Neuronal stem cell (in vitro differentiated cells): ENCODE results near the gene HSF2BP.
A peak's percentile ranks its signal among the peaks of the same experiment; 100 is the strongest.

Experiments used
- DNase-seq: peaks from one replicate; pipeline ENCODE4 v3.0.0-alpha.2; 2013; ENCODE audit warnings: low spot score
- H2AFZ ChIP-seq: one replicate; pipeline ENCODE4 v1.6.1; 2013; ENCODE audit warnings: mild to moderate bottlenecking, low read length, inconsistent platforms
- H2AK5ac ChIP-seq: 2 replicates; pipeline ENCODE4 v1.6.1; 2013; ENCODE audit warnings: low read depth, mild to moderate bottlenecking, inconsistent platforms, low read length, moderate library complexity, mixed read lengths
- H2BK120ac ChIP-seq: 2 replicates; pipeline ENCODE4 v1.6.1; 2013; ENCODE audit warnings: low read depth, mild to moderate bottlenecking, inconsistent platforms, low read length, moderate library complexity, mixed read lengths
- H2BK12ac ChIP-seq: one replicate; pipeline ENCODE4 v1.6.1; 2013; ENCODE audit warnings: low read length, inconsistent platforms
- H2BK15ac ChIP-seq: 2 replicates; pipeline ENCODE4 v1.6.1; 2013; ENCODE audit warnings: mild to moderate bottlenecking, low read length, inconsistent platforms, mixed read lengths
- H2BK5ac ChIP-seq: one replicate; pipeline ENCODE4 v1.6.1; 2013; ENCODE audit warnings: inconsistent platforms, mild to moderate bottlenecking, low read length, moderate library complexity
- H3K14ac ChIP-seq: one replicate; pipeline ENCODE4 v1.6.1; 2013; ENCODE audit warnings: low read length, inconsistent platforms
- H3K18ac ChIP-seq: 2 replicates; pipeline ENCODE4 v1.6.1; 2013; ENCODE audit warnings: low read length, inconsistent platforms
- H3K23ac ChIP-seq: 2 replicates; pipeline ENCODE4 v1.6.1; 2013; ENCODE audit warnings: low read depth, mild to moderate bottlenecking, mixed read lengths, low read length, inconsistent platforms; ENCODE audit not compliant: poor library complexity
- H3K27ac ChIP-seq: replicated peaks from 3 replicates; pipeline ENCODE4 v1.5.1; 2013; ENCODE audit warnings: low read length, inconsistent platforms
- H3K27me3 ChIP-seq, 3 experiments: 2 replicates each; pipeline ENCODE4 v1.6.1; 2013; ENCODE audit warnings: low read length in 3 of 3, mild to moderate bottlenecking in 2 of 3, inconsistent platforms in 1 of 3, low read depth in 1 of 3, mixed read lengths in 1 of 3, moderate library complexity in 1 of 3; ENCODE audit not compliant: control insufficient read depth in 3 of 3, insufficient read depth in 3 of 3
- H3K36me3 ChIP-seq, 2 donors: replicated peaks in 1 of 2; 2 replicates each; pipeline ENCODE4 v1.6.1; 2013; ENCODE audit warnings: low read length in 2 of 2; ENCODE audit not compliant: control insufficient read depth in 2 of 2, insufficient read depth in 2 of 2
- H3K4ac ChIP-seq: 2 replicates; pipeline ENCODE4 v1.6.1; 2013; ENCODE audit warnings: inconsistent platforms, mild to moderate bottlenecking, low read length, moderate library complexity
- H3K4me1 ChIP-seq, 2 donors: 1 replicate in 1 of 2; 2 replicates in 1 of 2; pipeline ENCODE4 v1.6.1; 2013; ENCODE audit warnings: low read length in 2 of 2, low read depth in 1 of 2; ENCODE audit not compliant: control insufficient read depth in 2 of 2, insufficient read depth in 1 of 2
- H3K4me2 ChIP-seq: one replicate; pipeline ENCODE4 v1.6.1; 2013; ENCODE audit warnings: mild to moderate bottlenecking, low read length, inconsistent platforms; ENCODE audit not compliant: insufficient read depth, poor library complexity, severe bottlenecking
- H3K4me3 ChIP-seq, 2 donors: 2 replicates each; pipeline ENCODE4 v1.5.1; 2013; ENCODE audit warnings: low read length in 2 of 2, mild to moderate bottlenecking in 2 of 2, inconsistent platforms in 1 of 2, moderate library complexity in 1 of 2
- H3K79me1 ChIP-seq: one replicate; pipeline ENCODE4 v1.6.1; 2013; ENCODE audit warnings: low read depth, mild to moderate bottlenecking, inconsistent platforms, low read length, moderate library complexity
- H3K9ac ChIP-seq: one replicate; pipeline ENCODE4 v1.6.1; 2013; ENCODE audit warnings: mild to moderate bottlenecking, low read depth, low read length, inconsistent platforms; ENCODE audit not compliant: poor library complexity
- H3K9me3 ChIP-seq, 2 donors: replicated peaks in 1 of 2; 2 replicates each; pipeline versions ENCODE3 to v1.6.1; 2013; ENCODE audit warnings: low read length in 2 of 2, mild to moderate bottlenecking in 2 of 2, inconsistent platforms in 1 of 2, low read depth in 1 of 2, mixed read lengths in 1 of 2, moderate library complexity in 1 of 2; ENCODE audit not compliant: control insufficient read depth in 2 of 2, insufficient read depth in 1 of 2
- H4K8ac ChIP-seq: one replicate; pipeline ENCODE4 v1.6.1; 2013; ENCODE audit warnings: low read depth, mild to moderate bottlenecking, inconsistent platforms, low read length, moderate library complexity
- H4K91ac ChIP-seq: one replicate; pipeline ENCODE4 v1.6.1; 2013; ENCODE audit warnings: low read length, low read depth, mild to moderate bottlenecking, inconsistent platforms; ENCODE audit not compliant: poor library complexity
- WGBS, 2 donors: extraction: QIAGEN DNeasy Blood & Tissue Kit; methylation state at CpG; one replicate each; pipeline ENCODE4 v1.1.7; 2013; ENCODE audit warnings: missing lambda C conversion rate in 2 of 2, mixed read lengths in 1 of 2; ENCODE audit not compliant: insufficient read length in 2 of 2, insufficient replicate concordance in 1 of 2; ENCODE audit errors: extremely low coverage in 2 of 2; 5-methylcytosine and 5-hydroxymethylcytosine counted together

Gene HSF2BP

GRCh38 chr21:43645136-43645891 is 14.0 kb downstream of the HSF2BP start:
- Histone ChIP-seq H2BK15ac (no peak overlapping the region), H2BK120ac (no peak overlapping the region), H3K23ac (no peak overlapping the region), H3K79me1 (no peaks in the 10 kb centered on the region), H2AFZ (peak overlapping the region; percentile 48), H4K91ac (no peak overlapping the region), H3K4me2 (no peak overlapping the region), H3K36me3 (no peaks in the 10 kb centered on the region), H2BK12ac (no peak overlapping the region), H3K27ac (no peak overlapping the region), H3K27me3 (no peaks in the 10 kb centered on the region), H3K9ac (no peak overlapping the region), H3K18ac (no peak overlapping the region), H2AK5ac (no peak overlapping the region), H4K8ac (no peak overlapping the region), H2BK5ac (no peak overlapping the region), H3K9me3 (no peaks in the 10 kb centered on the region), H3K14ac (no peak overlapping the region), H3K4me1 (peaks cover 2 to 4% of the 10 kb centered on the region in 2 donors), H3K4me3 (no peak overlapping the region), H3K4ac (no peak overlapping the region)
- no CpG with 5 or more reads among the region's 12 CpGs for WGBS, 2 donors
- peak; percentile 38 for DNase-seq

- no peak overlapping the region for H2BK12ac ChIP-seq
- H3K27me3 ChIP-seq: no peaks in the 10 kb centered on the region
- H3K18ac ChIP-seq: no peak overlapping the region
- no peak overlapping the region for H3K4ac ChIP-seq
- H3K9me3 ChIP-seq: no peaks in the 10 kb centered on the region
- H2AK5ac ChIP-seq: no peak overlapping the region
- no peak overlapping the region for H3K4me2 ChIP-seq
- H3K4me1 ChIP-seq: peaks cover 2 to 4% of the 10 kb centered on the region in 2 donors
- H2BK5ac ChIP-seq: no peak overlapping the region
- no peak overlapping the region for H3K23ac ChIP-seq
- no peak for DNase-seq
- no peak overlapping the region for H2BK120ac ChIP-seq
- H2AFZ ChIP-seq: no peak overlapping the region
- no peak overlapping the region for H3K9ac ChIP-seq
- H3K79me1 ChIP-seq: no peaks in the 10 kb centered on the region
- no peak overlapping the region for H4K8ac ChIP-seq
- no peaks in the 10 kb centered on the region for H3K36me3 ChIP-seq
- H3K27ac ChIP-seq: no peak overlapping the region
- no CpG with 5 or more reads among the region's 6 CpGs for WGBS, 2 donors
- no peak overlapping the region for H3K14ac ChIP-seq
- H3K4me3 ChIP-seq: no peak overlapping the region
- H4K91ac ChIP-seq: no peak overlapping the region
- no peak overlapping the region for H2BK15ac ChIP-seq
Observed at GRCh38 chr21:43644609-43645008, 14.7 kb downstream of the HSF2BP start.

- no peak overlapping the region for H3K9ac ChIP-seq
- H3K36me3 ChIP-seq: no peaks in the 10 kb centered on the region
- H3K79me1 ChIP-seq: no peaks in the 10 kb centered on the region
- H3K23ac ChIP-seq: no peak overlapping the region
- H3K9me3 ChIP-seq: no peaks in the 10 kb centered on the region
- H3K4me3 ChIP-seq: no peak overlapping the region
- DNase-seq: no peak
- no CpG with 5 or more reads among the region's 4 CpGs for WGBS, 2 donors
- no peak overlapping the region for H3K27ac ChIP-seq
- no peak overlapping the region for H2AK5ac ChIP-seq
- H3K18ac ChIP-seq: no peak overlapping the region
- H3K27me3 ChIP-seq: no peaks in the 10 kb centered on the region
- H4K8ac ChIP-seq: no peak overlapping the region
- H2AFZ ChIP-seq: no peak overlapping the region
- no peak overlapping the region for H2BK15ac ChIP-seq
- H4K91ac ChIP-seq: no peak overlapping the region
- H3K4me2 ChIP-seq: no peak overlapping the region
- H2BK12ac ChIP-seq: no peak overlapping the region
- H3K4me1 ChIP-seq: peaks cover 2 to 4% of the 10 kb centered on the region in 2 donors
- H2BK5ac ChIP-seq: no peak overlapping the region
- H2BK120ac ChIP-seq: no peak overlapping the region
- no peak overlapping the region for H3K14ac ChIP-seq
- H3K4ac ChIP-seq: no peak overlapping the region
Observed at GRCh38 chr21:43644071-43644470, 15.2 kb downstream of the HSF2BP start.

- Histone ChIP-seq H3K4me3 (no peak overlapping the region), H3K9ac (no peak overlapping the region), H2BK12ac (no peak overlapping the region), H4K91ac (no peak overlapping the region), H3K18ac (no peak overlapping the region), H3K23ac (no peak overlapping the region), H3K14ac (no peak overlapping the region), H2BK5ac (no peak overlapping the region), H4K8ac (no peak overlapping the region), H3K36me3 (no peaks in the 10 kb centered on the region), H3K27me3 (no peaks in the 10 kb centered on the region), H3K27ac (no peak overlapping the region), H3K4ac (no peak overlapping the region), H2BK15ac (no peak overlapping the region), H2BK120ac (no peak overlapping the region), H3K4me2 (no peak overlapping the region), H2AK5ac (no peak overlapping the region), H3K79me1 (no peaks in the 10 kb centered on the region), H2AFZ (no peak overlapping the region), H3K9me3 (no peaks in the 10 kb centered on the region), H3K4me1 (peaks cover 2 to 4% of the 10 kb centered on the region in 2 donors)
- WGBS, 2 donors: no CpG with 5 or more reads among the region's 4 CpGs
- DNase-seq: no peak
Observed at GRCh38 chr21:43643193-43643592, 16.1 kb downstream of the HSF2BP start.
